Ovary (tissue), 9 donors: ENCODE results near the gene ZSWIM6. TPM values are rescaled to one million over a fixed set of nuclear protein-coding genes. Genes with fewer than 3 reads are reported as not detected.

Experiments used
- DNase-seq, 5 donors: peaks; one replicate each; pipeline ENCODE4 v3.0.0-alpha.2; 2019 to 2020
- H3K27ac ChIP-seq, 2 donors: fragments of 200-600 bp; one replicate each; pipeline versions ENCODE4 v1.5.1 to v1.8.0; 2019 to 2022
- H3K27me3 ChIP-seq: fragments of 200-600 bp; one replicate; pipeline ENCODE4 v1.8.0; 2022
- H3K36me3 ChIP-seq: fragments of 200-600 bp; sonication (generic); one replicate; pipeline ENCODE4 v1.5.1; 2019
- H3K4me1 ChIP-seq: one replicate; pipeline ENCODE4 v1.8.1; 2013; ENCODE audit warnings: mild to moderate bottlenecking, moderate library complexity; ENCODE audit not compliant: insufficient read depth
- H3K4me3 ChIP-seq: fragments of 200-600 bp; sonication (generic); one replicate; pipeline ENCODE4 v1.5.1; 2017
- H3K9me3 ChIP-seq, 2 donors: fragments of 200-600 bp in 1 of 2; sonication (generic) in 1 of 2; one replicate each; pipeline versions ENCODE4 v1.5.1 to v1.8.1; 2013 to 2019; ENCODE audit warnings: mild to moderate bottlenecking in 1 of 2, moderate library complexity in 1 of 2
- CTCF ChIP-seq, 3 donors: fragments of 450-650 bp in 2 of 3; fragments of 200-600 bp in 1 of 3; IDR thresholded peaks; one replicate each; pipeline versions ENCODE4 v1.5.1 to v1.8.0; 2016 to 2022; ENCODE audit warnings: antibody characterized with exemption in 3 of 3, mild to moderate bottlenecking in 1 of 3
- EP300 ChIP-seq: sonication (generic); formaldehyde crosslinking; IDR thresholded peaks from one replicate; pipeline ENCODE4 v1.6.1; 2017; ENCODE audit warnings: antibody characterized with exemption
- POLR2A ChIP-seq: fragments of 450-650 bp; IDR thresholded peaks from one replicate; pipeline ENCODE4 v1.6.1; 2017; ENCODE audit warnings: antibody characterized with exemption, mild to moderate bottlenecking, moderate library complexity
- WGBS, 3 donors: extraction: QIAGEN DNeasy Blood & Tissue Kit in 1 of 3; methylation state at CpG; one replicate each; pipeline versions ENCODE4 v1.1.5 to v1.1.7; 2013 to 2017; 5-methylcytosine and 5-hydroxymethylcytosine counted together
- intact Hi-C, 4 donors: fragments of 100-400 bp; cut with DNase I; formaldehyde crosslinking; loops; one replicate each; pipeline versions ENCODE4 v1.11.0 to v1.15.1; 2022 to 2023
- polyA plus RNA-seq, 2 donors: library from polyadenylated mRNA; stranded (reverse); fragments of 200-250 nt in 1 of 2; fragments of 350-450 nt in 1 of 2; fragmentation: Illumina TruSeq in 1 of 2; extraction: RNeasy Lipid Tissue Mini Kit (QIAGEN cat#74804) in 1 of 2; gene quantifications; one replicate each; pipeline ENCODE4 v1.2.3, GENCODE V29; 2013 to 2014
- total RNA-seq, 7 donors: library from RNA; depleted of rRNA in 2 of 7; stranded (reverse); fragments of >200 nt in 2 of 7; fragmentation: NEBNext Ultra II Directional in 3 of 7; extraction: Animal tissue kit (Norgen Biotek cat#: 25700) in 3 of 7; gene quantifications; one replicate each; pipeline versions ENCODE4 v1.1.0 to v1.2.4, GENCODE V29; 2016 to 2023
- donor health status: DM: no; HTN: no; CAD: no; lungs with moderate emphysema.
- donor health status: DM: no; HTN: no; CAD: no.
- donor health status: Bipolar disorder and iron deficiency.
- donor health status: DM: yes; HTN: yes; CAD: no.
- donor health status: DM: no; HTN: no; CAD: no.
- donor health status: DM: yes; HTN: yes; CAD: no.

Gene ZSWIM6
- total and polyA plus RNA-seq, 9 donors, result 4.1 to 15.3 (median 10.6) TPM

GRCh38 chr5:61389609-61390008 is 57.6 kb downstream of the ZSWIM6 start:
- TF ChIP-seq POLR2A (no peak), CTCF (IDR thresholded peaks at IDR 0.05) (no peak), EP300 (no peak)
- H3K4me3 ChIP-seq, result no peak overlapping the region
- 60 to 75% (median 72%) methylated on average over 3 of the region's 3 CpGs for WGBS, 3 donors
- H3K36me3 ChIP-seq, result no peaks in the 10 kb centered on the region
- DNase-seq, result no peak
- intact Hi-C loops, result no loop called here
- no peaks in the 10 kb centered on the region for H3K9me3 ChIP-seq
- no peak overlapping the region for H3K27ac ChIP-seq
- peaks cover 2% of the 10 kb centered on the region for H3K4me1 ChIP-seq
- no peaks in the 10 kb centered on the region for H3K27me3 ChIP-seq

- Histone ChIP-seq H3K4me1 (no peaks in the 10 kb centered on the region), H3K9me3 (no peaks in the 10 kb centered on the region), H3K4me3 (no peak overlapping the region), H3K27ac (no peak overlapping the region), H3K36me3 (no peaks in the 10 kb centered on the region), H3K27me3 (no peaks in the 10 kb centered on the region)
- 93 to 100% (median 94%) methylated on average over 1 of the region's 1 CpG for WGBS, 3 donors
- no peak for DNase-seq
- intact Hi-C loops, result no loop called here
- no peak for TF ChIP-seq EP300
- no peak for TF ChIP-seq POLR2A
- no peak for TF ChIP-seq CTCF (IDR thresholded peaks at IDR 0.05)
Observed at GRCh38 chr5:61394078-61394704, 62.1 kb downstream of the ZSWIM6 start.

- DNase-seq, result no peak
- no peak overlapping the region for H3K27ac ChIP-seq
- intact Hi-C loops, result no loop called here
- H3K27me3 ChIP-seq, result no peaks in the 10 kb centered on the region
- 75 to 92% (median 86%) methylated on average over 2 of the region's 2 CpGs for WGBS, 3 donors
- H3K4me3 ChIP-seq, result no peak overlapping the region
- H3K36me3 ChIP-seq, result no peaks in the 10 kb centered on the region
- no peaks in the 10 kb centered on the region for H3K9me3 ChIP-seq
- no peaks in the 10 kb centered on the region for H3K4me1 ChIP-seq
- TF ChIP-seq CTCF (IDR thresholded peaks at IDR 0.05) (no peak), POLR2A (no peak), EP300 (no peak)
Observed at GRCh38 chr5:61394793-61395192, 62.7 kb downstream of the ZSWIM6 start.

- intact Hi-C loops, result no loop called here
Observed at GRCh38 chr5:61397238-61397637, 65.2 kb downstream of the ZSWIM6 start.

More at GRCh38 chr5:61397238-61397637, 65.2 kb downstream of the ZSWIM6 start:
- Histone ChIP-seq H3K36me3 (no peaks in the 10 kb centered on the region), H3K4me1 (no peaks in the 10 kb centered on the region), H3K27ac (no peak overlapping the region), H3K27me3 (no peaks in the 10 kb centered on the region), H3K9me3 (no peaks in the 10 kb centered on the region), H3K4me3 (no peak overlapping the region)
- no peak for DNase-seq
- no peak for TF ChIP-seq POLR2A
- TF ChIP-seq EP300, result no peak
- TF ChIP-seq CTCF (IDR thresholded peaks at IDR 0.05), result no peak
- 9 to 35% (median 14%) methylated on average over 1 of the region's 1 CpG for WGBS, 3 donors
